GM12878 (cell line): ENCODE measurements around the gene LRRC8B. TPM values are rescaled to one million over a fixed set of nuclear protein-coding genes. Genes with fewer than 3 reads are reported as not detected.
A peak's percentile ranks its signal among the peaks of the same experiment; 100 is the strongest.

Source experiments
- BACH1 ChIP-seq: fragments of 450-650 bp; IDR thresholded peaks from 2 replicates; pipeline ENCODE4 v1.6.1; 2017; ENCODE audit warnings: mild to moderate bottlenecking, borderline replicate concordance
- BHLHE40 ChIP-seq, 2 experiments: fragments of 450-650 bp in 1 of 2; IDR thresholded peaks; 2 replicates each; pipeline ENCODE4 v1.6.1; 2011 to 2017; ENCODE audit warnings: low read depth in 2 of 2, borderline replicate concordance in 1 of 2, improper control_type of control experiment in 1 of 2, low read length in 1 of 2, mild to moderate bottlenecking in 1 of 2
- ELK1 ChIP-seq: IDR thresholded peaks from 2 replicates; pipeline ENCODE4 v1.6.1; 2012; ENCODE audit warnings: low read depth, low read length, improper control_type of control experiment
- FOXK2 ChIP-seq: fragments of 450-650 bp; IDR thresholded peaks from 2 replicates; pipeline ENCODE4 v1.6.1; 2017; ENCODE audit warnings: mild to moderate bottlenecking, moderate library complexity
- HDAC2 ChIP-seq: fragments of 200-600 bp; sonication (generic); IDR thresholded peaks from 2 replicates; pipeline ENCODE4 v1.6.1; 2017
- KDM1A ChIP-seq: fragments of 200-600 bp; sonication (generic); IDR thresholded peaks from 2 replicates; pipeline ENCODE4 v1.6.1; 2016; ENCODE audit warnings: borderline replicate concordance
- NBN ChIP-seq: fragments of 450-650 bp; IDR thresholded peaks from 2 replicates; pipeline ENCODE4 v1.6.1; 2016
- POU2F2 ChIP-seq: IDR thresholded peaks from 3 replicates; pipeline ENCODE4 v1.6.1; 2011; ENCODE audit warnings: low read depth, mild to moderate bottlenecking, low read length, borderline replicate concordance
- RAD21 ChIP-seq: IDR thresholded peaks from 2 replicates; pipeline ENCODE4 v1.6.1; 2011; ENCODE audit warnings: mild to moderate bottlenecking, low read depth, low read length, moderate library complexity; ENCODE audit not compliant: insufficient read depth
- RFX5 ChIP-seq: IDR thresholded peaks from 2 replicates; pipeline ENCODE4 v1.6.1; 2011; ENCODE audit warnings: low read depth, low read length, improper control_type of control experiment
- SMARCA5 ChIP-seq: fragments of 450-650 bp; IDR thresholded peaks from 2 replicates; pipeline ENCODE4 v1.6.1; 2017; ENCODE audit warnings: mild to moderate bottlenecking
- SREBF2 ChIP-seq: IDR thresholded peaks from 2 replicates; pipeline ENCODE4 v1.6.1; 2012; ENCODE audit warnings: mild to moderate bottlenecking, low read length
- TBL1XR1 ChIP-seq: IDR thresholded peaks from 2 replicates; pipeline ENCODE4 v1.6.1; 2012; ENCODE audit warnings: low read depth, low read length, improper control_type of control experiment
- ZBTB33 ChIP-seq: fragments of 450-650 bp; IDR thresholded peaks from 2 replicates; pipeline ENCODE4 v1.6.1; 2017; ENCODE audit warnings: mild to moderate bottlenecking
- ZBTB4 ChIP-seq: fragments of 450-650 bp; formaldehyde crosslinking; IDR thresholded peaks from 2 replicates; pipeline ENCODE4 v1.4.0; 2022; ENCODE audit warnings: mild to moderate bottlenecking, moderate library complexity
- polyA plus RNA-seq, 11 experiments: library from polyadenylated mRNA; depleted of rRNA in 4 of 11; unstranded in 6 of 11; stranded (reverse) in 5 of 11; fragments of >200 nt; fragmentation: Nextera tagmentation in 4 of 11; fragmentation: Illumina TruSeq in 1 of 11; extraction: Ambion mirVana in 4 of 11; extraction: Trizol in 1 of 11; gene quantifications; 1 replicate in 1 of 11; 2 replicates in 10 of 11; pipeline versions ENCODE4 v1.2.1 to v1.2.3, GENCODE V29; 2011 to 2016; ENCODE audit warnings: inconsistent platforms in 2 of 11, missing spikeins in 2 of 11, low read depth in 1 of 11
- total RNA-seq, 4 experiments: library from RNA; depleted of rRNA in 3 of 4; stranded (reverse); fragments of >200 nt in 3 of 4; fragmentation: Illumina TruSeq in 1 of 4; extraction: Trizol in 1 of 4; gene quantifications; 2 replicates each; pipeline versions ENCODE4 v1.2.1 to v1.2.3, GENCODE V29; 2013 to 2021
- TF ChIP-seq, protein P1 (sequence below): IDR thresholded peaks from 2 replicates; pipeline ENCODE4 v1.6.1; 2012; ENCODE audit warnings: low read depth, low read length, improper control_type of control experiment
- TF ChIP-seq, protein P2 (sequence below): fragments of 450-650 bp; IDR thresholded peaks from 2 replicates; pipeline ENCODE4 v1.6.1; 2016; ENCODE audit warnings: mild to moderate bottlenecking, moderate library complexity, borderline replicate concordance

The LRRC8B gene
- total and polyA plus RNA-seq, 10 of the 15 experiments (the other 5 are each of a cell fraction or from before 2014, with no cell fraction given): 1.3 to 9.2 (median 5.4) TPM

DNA sequence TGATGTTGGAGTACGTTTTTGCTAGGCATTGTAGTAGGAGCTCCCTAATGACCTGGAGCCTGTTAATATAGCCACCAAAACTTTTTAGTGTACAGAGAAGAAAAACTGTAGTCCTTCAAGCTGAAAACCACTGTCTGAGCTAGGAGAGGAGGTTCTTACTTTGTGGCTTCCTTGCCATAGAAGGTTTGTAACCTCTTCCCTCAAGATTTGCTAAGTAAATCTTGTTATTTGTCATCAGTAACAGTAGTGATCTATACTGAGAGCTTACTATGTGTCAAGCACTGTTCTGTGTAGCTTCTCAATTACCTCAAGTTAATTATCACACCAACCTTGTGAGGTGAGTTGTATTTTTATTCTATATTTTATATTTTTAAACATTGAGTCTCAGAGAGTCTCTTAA lies 87.1 kb downstream of the LRRC8B start (continued):
- TF ChIP-seq ZBTB33 (no peak), ELK1 (no peak), NBN (peak; percentile 52; the same call in 1 of the 2 replicates), HDAC2 (no peak), POU2F2 (0 out of 3 replicates have a peak, but pooled peaks have one; percentile 29), BHLHE40 (IDR thresholded peaks at IDR 0.05; ENCODE audit: borderline replicate concordance in 1 of 2, low read depth in 2 of 2, low read length in 1 of 2) (peak; percentile 42 to 47; a peak in 1 of 4 replicates), KDM1A (no peak), RAD21 (no peak), BACH1 (peak; percentile 91; the same call in 1 of the 2 replicates), ZBTB4 (CRISPR knock-in tag) (no peak), SREBF2 (no peak), RFX5 (no peak), SMARCA5 (no peak), FOXK2 (no peak), TBL1XR1 (no peak; the same call in none of the 2 replicates)
- TF ChIP-seq, protein P1, sequence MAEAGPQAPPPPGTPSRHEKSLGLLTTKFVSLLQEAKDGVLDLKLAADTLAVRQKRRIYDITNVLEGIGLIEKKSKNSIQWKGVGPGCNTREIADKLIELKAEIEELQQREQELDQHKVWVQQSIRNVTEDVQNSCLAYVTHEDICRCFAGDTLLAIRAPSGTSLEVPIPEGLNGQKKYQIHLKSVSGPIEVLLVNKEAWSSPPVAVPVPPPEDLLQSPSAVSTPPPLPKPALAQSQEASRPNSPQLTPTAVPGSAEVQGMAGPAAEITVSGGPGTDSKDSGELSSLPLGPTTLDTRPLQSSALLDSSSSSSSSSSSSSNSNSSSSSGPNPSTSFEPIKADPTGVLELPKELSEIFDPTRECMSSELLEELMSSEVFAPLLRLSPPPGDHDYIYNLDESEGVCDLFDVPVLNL: no peak
- TF ChIP-seq, protein P2, sequence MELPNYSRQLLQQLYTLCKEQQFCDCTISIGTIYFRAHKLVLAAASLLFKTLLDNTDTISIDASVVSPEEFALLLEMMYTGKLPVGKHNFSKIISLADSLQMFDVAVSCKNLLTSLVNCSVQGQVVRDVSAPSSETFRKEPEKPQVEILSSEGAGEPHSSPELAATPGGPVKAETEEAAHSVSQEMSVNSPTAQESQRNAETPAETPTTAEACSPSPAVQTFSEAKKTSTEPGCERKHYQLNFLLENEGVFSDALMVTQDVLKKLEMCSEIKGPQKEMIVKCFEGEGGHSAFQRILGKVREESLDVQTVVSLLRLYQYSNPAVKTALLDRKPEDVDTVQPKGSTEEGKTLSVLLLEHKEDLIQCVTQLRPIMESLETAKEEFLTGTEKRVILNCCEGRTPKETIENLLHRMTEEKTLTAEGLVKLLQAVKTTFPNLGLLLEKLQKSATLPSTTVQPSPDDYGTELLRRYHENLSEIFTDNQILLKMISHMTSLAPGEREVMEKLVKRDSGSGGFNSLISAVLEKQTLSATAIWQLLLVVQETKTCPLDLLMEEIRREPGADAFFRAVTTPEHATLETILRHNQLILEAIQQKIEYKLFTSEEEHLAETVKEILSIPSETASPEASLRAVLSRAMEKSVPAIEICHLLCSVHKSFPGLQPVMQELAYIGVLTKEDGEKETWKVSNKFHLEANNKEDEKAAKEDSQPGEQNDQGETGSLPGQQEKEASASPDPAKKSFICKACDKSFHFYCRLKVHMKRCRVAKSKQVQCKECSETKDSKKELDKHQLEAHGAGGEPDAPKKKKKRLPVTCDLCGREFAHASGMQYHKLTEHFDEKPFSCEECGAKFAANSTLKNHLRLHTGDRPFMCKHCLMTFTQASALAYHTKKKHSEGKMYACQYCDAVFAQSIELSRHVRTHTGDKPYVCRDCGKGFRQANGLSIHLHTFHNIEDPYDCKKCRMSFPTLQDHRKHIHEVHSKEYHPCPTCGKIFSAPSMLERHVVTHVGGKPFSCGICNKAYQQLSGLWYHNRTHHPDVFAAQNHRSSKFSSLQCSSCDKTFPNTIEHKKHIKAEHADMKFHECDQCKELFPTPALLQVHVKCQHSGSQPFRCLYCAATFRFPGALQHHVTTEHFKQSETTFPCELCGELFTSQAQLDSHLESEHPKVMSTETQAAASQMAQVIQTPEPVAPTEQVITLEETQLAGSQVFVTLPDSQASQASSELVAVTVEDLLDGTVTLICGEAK: no peak
